Suppressor macrophage treated with lipopolysaccharide for 1 hour (primary cell): Measurements from ENCODE around the gene BBS9.
"Not testable (repeated sequence)": the region's sequence is repeated elsewhere in the genome, so short reads cannot be mapped to it uniquely, and the experiment has no call there.

Experiments
- DNase-seq, 3 donors: peaks; one replicate each; pipeline ENCODE4 v3.0.0-alpha.2; 2020 to 2022

The BBS9 gene

DNA sequence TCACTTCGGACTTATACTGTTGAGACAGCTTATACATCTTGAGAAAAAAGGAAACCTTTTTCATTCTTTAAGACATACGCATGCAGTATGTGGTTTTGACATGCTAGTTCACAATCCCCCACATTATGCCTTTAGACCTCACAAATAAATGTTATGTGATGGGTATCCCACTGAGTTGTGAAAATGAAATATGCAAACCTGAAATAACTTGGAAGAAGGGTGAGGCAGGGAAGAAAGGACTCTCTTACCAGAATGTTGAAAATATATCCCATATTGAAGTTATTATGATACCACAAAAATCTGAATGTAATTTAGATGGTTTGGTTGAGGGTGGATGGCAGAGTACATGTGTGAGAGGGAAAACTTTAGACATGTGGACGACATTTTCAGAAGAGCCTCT, 379.8 kb downstream of the BBS9 start:
- DNase-seq = no peak

DNA sequence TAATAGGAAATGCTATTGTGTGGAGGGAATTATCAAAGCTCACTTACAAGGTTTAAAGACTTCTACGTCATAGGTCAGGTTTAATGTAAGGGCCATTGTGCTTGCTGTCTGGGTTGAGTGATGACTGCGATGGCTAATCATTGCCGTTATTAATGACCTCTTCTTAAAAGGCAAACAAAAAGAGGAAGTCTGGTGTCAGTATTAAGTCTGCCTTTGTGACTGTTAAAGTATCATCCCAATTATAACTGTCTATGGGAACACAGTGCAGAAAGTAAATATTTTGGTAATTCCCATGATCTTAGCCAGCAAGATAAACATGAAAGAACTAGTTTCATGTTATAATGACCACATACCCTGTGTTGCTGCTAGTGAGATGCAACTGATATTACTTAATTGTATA, 382.4 kb downstream of the BBS9 start:
- DNase-seq = no peak

DNA sequence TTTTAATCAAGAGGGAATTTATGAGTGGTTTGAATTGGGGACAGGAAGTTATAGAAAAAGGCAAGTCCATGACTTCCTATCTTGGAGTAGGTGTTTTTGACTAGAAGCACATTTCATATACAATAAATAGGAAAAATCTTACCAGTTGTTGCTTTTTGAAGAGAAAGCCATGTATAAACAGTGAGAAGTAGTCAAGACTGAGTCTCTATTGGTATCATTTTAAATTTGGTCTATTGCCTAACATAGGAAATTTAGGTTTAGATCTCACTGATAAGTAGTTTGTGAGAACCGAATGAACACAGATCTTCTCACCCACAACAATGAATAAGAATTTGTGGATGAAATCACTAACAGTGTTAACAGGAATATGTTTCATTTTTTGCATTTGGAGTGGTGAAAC, 387.2 kb downstream of the BBS9 start:
- no peak for DNase-seq

DNA sequence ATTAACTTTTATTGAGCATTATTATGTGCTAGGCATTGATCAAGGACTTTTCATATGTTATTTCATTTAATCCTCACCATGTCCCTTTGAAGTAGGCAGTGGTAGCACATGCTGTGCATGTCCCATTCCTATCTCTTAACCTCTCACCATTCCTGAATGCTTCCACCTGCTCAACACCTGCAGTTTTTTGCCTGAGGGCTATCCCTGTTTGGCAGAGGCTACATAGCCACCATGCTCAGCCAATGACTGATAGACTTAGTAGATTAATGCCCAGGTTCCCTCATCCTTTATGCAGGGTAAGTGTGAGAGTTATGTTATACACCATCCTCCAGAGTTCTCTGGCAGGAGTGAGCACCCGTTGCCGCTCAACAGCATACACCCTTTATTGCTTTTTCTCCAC, 387.8 kb downstream of the BBS9 start:
- DNase-seq = no peak

DNA sequence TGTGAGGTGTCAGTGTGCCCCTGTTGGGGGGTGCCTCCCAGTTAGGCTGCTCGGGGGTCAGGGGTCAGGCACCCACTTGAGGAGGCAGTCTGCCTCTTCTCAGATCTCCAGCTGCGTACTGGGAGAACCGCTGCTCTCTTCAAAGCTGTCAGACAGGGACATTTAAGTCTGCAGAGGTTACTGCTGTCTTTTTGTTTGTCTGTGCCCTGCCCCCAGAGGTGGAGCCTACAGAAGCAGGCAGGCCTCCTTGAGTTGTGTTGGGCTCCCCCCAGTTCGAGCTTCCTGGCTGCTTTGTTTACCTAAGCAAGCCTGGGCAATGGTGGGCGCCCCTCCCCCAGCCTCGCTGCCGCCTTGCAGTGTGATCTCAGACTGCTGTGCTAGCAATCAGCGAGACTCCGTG, 397.6 kb downstream of the BBS9 start:
- not testable (repeated sequence) for DNase-seq

DNA sequence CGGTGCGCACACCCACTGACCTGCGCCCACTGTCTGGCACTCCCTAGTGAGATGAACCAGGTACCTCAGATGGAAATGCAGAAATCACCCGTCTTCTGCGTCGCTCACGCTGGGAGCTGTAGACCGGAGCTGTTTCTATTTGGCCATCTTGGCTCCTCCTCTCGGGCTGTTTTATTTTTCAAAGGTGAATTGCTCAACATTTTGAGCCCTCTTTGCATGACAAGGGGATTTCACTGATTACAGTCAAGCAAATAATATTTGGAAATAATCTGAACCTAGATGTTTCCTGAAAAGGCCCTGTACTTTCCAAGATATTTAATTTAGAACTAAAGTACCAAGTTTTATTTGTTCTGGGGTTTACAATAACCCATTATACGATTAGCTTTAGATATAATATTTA, 398.2 kb downstream of the BBS9 start:
- not testable (repeated sequence) for DNase-seq

DNA sequence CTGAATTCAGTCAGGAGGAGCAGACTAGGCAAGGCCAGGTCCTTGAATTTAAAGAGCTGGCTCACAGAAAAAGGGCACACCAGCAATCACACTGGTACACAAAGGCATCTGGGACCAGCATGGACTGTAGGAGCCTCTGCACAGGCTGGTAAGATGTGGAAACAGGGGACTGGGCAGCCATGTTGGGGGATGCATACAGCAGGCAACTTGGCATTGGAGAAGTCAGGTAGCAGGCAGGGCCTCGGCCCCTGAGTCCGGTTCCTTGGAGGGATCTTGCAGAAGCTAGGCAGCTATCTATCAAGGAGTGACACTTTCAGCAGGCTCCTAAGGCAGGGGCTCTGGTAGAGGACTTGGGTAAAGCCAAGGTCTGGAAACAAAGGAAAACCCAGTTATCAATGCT, 399.7 kb downstream of the BBS9 start:
- DNase-seq = no peak

DNA sequence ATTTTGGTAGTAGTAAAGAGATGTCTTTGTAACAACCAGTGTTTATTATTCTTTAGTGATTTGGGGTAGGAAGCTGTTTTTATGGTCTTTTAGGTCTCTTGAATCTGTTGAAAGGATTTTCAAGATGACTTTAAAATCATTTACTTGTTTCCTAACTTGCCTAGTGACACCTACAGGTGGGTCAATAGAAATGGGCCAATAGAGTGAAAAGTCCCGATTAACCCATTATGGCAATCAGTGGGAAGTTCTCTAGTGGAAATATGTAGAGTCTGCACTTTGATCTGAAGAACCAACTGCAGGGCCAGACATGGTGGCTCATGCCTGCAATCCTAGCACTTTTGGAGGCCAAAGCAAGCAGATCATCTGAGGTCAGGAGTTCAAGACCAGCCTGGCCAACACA, 401.3 kb downstream of the BBS9 start:
- no peak for DNase-seq

DNA sequence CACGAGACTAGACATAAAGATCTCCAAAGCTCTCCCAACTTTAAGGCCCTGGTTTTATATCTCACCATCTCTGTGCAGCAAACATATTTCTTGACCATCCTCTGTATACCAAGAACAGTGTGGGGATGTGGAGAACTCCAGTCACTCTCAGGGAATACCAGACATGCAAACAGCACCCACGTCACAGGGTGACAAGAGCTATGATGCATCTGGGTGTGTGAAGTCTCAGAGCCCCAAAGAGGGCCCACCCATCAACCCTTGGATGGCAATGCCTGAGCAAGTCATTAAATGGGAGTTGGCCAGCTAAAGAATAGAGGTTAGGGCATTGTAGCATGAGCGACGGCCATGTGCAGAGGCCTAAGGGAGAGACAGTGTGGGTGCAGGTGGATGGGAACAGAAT, 402.5 kb downstream of the BBS9 start:
- no peak for DNase-seq

DNA sequence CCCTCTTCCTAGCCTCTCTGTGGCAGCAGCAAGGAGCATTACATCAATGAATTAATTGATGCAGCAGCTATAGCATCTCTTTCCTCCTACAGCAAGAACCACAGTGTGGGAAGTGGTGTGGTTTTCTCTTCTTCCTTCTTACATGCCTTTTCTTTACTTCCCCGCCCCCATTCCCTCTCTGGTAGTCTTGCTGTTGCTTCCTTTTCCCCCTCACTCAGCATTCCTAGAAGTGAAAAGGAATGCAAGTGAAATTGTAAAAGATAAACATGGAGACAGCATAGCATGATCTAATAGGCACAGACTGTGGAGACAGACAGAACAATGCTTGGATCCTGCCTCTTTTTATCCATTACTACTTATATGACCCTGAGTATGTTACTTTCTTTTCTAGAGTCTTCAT, 405.5 kb downstream of the BBS9 start:
- DNase-seq = no peak

DNA sequence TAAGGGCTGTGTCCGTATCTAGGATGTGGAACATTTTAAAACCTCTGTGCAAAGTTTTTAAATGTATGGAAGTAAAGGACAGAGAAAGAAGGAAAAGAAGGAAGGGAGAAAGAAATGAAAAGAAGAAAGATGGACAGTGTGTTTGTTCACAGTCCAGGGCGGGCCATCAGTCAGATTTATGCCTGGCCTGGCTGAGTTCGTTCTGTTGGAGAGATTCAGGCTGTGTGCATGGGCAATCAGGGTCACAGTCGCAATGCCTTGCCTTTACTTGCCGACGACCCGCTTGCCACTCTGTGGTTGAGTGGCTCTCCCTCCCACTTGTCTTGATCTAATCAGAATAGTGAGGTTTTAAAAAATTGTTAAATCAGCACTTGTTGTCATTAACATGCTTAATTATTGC, 406.6 kb downstream of the BBS9 start:
- DNase-seq = no peak

DNA sequence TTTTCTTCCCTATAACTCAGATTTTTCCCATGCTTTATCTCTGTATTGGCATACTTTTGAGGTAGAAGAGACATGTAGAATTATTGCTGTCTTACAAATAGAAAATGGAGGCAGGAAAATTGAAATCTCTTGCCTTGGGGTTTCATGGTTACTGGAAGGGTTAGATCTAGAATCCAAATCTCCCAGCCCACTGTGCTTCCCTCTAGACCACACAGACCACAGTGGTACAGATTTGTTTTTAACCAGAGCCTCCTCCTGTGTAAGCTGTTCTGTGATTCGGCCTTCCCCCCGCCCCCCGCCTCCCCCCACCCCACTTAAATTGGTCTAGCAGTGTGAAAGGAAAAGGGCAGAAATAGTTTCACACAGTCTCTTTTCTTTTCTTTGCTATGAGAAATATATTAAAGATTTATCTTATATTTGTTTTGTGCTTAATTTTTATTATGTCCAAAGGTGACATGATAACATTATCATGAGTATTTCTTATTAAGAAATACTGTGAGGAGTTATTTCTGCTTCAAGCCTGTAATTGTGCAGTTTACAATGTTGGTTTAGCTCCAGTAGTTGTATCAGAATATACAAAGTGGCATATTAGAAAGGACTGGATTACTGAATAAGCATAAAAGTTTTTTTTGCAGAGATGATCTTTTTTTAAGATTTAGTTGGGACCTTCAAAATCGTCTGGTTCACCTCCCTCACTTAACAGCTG, 407.2 kb downstream of the BBS9 start:
- DNase-seq = no peak

DNA sequence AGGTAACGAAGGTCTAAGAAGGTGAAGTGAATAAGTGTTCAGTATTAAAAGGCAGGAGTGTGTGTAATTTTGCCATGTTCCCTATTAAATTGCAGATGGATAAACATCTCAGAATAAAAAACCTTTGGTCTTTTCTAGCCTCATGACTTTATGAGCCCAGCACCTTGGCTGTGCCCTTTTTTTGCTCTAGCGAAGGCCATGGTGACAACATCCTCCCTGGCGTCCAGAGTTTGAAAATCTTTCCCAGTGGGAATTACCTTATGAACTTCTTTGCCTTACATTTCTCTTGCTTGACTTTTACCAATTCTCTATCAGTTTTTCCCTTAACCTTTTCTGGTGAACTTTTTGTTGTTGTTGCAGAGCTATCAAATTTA, 407.7 kb downstream of the BBS9 start:
- DNase-seq = no peak

DNA sequence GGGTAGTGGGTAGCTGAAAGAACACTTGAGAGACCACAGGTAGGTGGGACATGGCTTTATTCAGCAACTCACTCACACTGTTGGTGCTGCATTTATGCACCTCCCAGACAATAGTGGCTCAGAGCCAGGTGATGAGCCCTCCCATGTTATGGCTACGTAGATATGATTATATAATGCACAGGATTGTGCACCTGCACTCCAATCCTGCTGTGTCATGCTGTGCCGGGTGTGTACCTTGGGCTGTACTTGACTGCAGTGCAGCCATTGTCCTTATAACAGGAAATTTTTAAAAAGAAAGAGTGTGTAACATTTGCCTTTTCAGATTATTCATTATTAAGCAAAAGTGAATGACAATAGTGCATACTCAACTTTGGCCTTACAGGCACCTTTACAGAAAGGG, 409.8 kb downstream of the BBS9 start:
- no peak for DNase-seq

DNA sequence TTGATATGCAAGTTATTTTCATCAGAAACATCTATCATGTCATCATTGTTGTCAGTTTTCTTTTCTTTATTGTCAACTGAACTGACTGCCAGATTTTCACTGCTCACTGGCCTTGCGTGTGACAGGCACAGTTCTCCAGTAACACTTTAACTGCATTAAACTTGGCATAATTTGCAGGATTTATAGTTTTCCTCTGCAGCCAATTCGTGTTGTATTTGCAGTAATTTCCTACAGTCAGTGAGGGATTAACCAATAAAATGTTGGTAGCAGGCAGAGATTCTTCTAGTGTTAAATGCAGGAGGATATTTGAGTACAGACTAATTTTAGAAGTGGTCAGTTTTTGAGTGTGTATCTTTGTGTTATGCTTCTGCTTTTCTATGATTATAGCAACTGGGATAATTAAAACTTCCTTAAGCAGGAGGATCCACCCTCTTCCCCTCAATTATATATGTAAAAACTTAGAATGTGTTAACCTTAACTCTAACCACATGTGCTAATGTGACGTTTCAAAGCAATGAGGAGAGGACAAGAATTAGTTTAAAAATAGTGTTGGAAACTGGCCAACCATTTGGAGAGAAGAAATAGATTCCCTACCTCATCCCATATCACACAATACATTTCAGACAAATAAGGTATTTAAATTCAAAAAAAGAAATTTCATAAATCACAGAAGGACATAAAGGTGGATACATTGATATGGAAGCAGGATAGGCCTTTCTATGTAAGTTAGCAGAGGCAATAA, 410.5 kb downstream of the BBS9 start:
- DNase-seq = no peak

DNA sequence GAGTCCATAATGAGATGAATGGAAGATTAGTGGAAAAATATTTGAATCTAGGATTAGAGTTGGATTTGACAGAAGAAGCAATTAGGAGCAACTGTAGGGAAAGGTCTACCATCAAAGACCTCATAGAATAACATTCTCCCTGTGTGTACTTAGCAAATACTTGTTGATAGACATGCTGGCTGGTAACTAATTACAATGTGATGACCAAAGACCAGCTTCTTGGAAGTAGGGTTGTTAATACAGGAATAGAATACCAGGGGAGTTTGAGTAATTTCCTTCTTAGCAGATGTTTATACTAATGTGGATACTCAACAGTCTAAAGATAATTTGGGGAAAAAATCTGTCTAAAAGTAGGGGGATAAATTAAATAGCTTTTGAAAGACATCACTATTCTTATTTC, 418.5 kb downstream of the BBS9 start:
- DNase-seq = no peak

DNA sequence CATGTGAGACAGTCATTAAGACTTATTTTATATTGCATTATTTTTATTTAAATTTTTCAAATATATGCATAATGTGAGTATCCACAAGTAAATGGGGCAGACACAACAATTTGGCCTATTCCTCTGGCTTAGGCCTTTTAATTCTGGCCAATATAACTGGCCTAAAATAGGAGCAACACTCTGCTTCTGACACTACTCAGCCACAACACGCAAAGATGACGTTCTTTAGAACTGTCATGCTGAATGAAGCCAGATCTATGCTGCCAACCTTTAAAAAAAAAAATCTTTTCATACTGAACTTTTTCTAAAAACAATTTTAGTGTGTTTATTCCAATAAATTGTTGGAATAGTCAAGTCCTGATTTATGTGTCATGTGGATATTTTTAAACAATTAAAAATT, 421.0 kb downstream of the BBS9 start:
- no peak for DNase-seq

DNA sequence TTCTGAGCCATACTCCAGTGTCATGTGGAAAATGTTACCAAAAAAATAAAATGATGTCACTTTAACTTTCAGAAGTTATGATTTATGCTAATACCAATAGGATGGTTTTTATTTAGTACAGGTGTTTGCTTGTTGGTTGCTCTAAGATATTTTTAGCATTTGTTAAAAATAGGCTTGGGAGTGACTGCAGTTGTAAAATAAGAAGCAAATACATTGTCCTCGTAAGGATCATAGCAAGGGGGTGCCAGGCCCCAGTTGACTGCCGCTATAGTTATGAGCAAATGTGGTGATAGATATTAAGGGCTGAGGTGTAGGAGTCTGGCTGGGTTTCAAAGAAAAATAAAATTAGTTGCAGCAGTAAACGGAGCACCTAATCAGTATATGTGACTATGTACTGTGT, 421.6 kb downstream of the BBS9 start:
- DNase-seq = no peak

DNA sequence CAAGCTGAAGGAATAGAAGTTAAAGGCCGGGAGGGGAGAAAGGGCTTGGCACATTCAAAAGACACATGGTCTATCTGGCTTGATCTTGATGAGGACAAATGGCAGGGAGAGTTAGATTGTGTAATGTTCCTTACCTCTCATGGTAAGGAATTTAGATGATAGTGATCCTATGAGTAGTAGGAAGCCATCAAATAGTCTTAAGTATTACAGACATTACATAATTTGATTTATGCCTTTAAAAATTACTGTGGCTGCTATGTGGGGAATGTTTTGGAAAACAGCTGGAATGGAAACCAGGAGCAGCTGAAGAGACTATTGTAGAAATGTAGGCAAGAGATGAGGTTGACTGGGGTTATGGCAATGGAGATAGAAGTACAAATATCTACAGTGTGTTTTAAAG, 424.7 kb downstream of the BBS9 start:
- no peak for DNase-seq

DNA sequence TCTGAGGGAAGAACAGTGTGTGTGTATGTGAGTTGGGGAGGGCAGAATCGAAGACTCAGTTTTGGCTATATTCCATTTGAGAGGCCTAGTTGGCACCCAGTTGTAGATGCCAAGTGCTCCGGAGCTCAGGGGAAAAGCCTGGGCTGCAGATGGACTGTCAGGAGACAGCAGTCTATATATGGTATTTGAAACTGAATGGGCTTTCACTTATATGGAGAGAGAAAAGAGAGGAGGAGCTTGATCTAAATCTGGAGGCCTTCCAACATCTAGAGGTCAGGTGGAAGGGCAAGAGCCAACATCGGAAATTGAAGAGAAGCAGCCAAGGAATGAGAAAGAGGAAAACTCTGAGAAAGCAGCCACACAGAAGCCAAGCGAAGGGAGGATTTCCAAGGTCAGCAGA, 425.2 kb downstream of the BBS9 start:
- DNase-seq = no peak

DNA sequence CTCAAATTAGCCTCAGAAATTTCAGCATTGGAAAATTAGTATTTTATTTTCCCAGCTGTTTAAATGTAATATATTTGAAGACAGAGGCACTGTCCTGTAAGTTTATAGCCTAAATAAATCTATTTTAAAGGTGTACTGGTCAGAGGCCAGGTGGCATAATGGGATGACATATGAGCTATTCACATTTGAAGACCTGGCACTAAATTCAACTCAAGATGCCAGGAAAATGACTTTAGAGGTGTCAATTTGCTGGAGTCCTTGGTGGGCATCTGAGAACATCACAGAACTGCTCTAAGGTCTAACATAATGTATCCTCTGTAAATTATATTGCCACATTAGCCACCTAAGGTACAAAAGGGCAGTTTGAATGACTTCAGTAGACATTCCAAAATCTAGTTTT, 427.1 kb downstream of the BBS9 start:
- no peak for DNase-seq

DNA sequence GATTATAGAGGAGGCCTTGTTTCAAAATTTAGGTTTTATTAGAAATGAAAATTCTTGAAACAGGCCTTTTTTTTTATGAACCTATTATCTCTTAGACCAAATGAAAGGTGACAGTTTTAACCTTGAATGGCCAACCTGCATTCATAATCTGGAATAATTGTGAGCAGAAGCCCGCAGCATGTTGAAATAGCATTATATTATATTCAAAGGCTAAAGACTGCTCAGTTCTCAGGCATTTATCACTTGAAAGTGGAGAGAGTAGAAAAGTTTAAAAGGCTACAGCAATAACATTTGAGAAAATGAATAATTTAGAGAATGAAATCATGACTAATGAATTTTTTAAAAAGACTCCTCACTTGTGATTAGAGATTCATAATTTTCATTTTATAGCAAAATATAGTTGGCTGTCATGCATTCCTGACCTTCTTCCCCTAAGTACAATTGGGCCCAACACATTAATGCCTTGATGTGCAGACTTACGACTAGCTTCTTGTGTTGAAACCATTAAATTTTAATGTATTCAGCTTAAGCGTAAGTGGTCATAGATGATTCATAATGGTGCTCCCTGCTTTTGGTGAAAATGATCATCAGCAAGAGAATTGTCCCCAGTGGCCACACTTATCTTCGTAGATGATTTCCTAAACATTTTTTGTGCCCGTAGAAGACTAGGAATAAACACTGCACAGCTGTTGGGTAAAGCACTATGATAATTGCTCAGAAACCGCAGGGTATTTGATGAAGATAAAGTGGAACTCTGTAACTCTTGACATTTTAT, 429.4 kb downstream of the BBS9 start:
- DNase-seq = no peak

DNA sequence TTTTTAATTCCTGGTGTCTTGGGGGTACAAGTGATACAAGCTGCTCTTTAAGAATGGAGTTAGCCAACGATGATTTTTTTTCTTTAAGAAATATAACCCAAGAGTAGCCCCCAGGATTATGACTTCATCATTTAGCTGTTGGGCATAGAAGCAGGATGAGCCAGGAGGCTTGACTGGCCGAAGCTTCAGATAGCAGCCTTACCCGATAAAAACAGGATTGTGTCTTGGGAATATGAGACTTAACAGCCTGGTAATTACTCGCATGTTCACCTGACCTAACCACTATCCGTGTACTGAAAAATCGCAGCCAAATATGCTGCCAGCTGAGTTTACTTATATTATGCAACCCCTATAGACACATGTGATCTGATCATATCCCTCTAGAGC, 430.0 kb downstream of the BBS9 start:
- DNase-seq = no peak

DNA sequence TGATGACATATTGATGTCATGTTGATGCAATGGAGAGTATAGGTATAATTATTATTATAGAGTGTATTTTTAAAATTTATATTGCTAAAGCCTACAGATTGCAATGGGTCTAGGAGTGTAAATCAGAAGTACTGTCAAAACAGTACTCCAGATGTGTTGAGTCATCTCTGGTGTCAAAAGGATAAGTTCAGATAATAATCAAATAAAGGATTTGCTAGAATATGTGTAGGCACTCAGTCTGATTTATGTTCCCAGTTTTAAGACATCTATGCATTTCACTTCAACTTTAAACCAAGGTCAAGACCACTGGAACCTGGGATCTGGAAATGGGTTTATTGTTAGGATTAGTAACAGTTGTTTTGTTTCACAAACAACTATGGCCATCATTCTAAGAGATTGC, 433.6 kb downstream of the BBS9 start:
- no peak for DNase-seq
